NCI-H2081 (cell line): ENCODE results near the gene NOC4L.
A peak's percentile ranks its signal among the peaks of the same experiment; 100 is the strongest.
"Not testable (repeated sequence)": the region's sequence is repeated elsewhere in the genome, so short reads cannot be mapped to it uniquely, and the experiment has no call there.

Experiments used
- DNase-seq, 2 experiments: peaks; one replicate each; lab custom pipeline; 2025; lab: John Stamatoyannopoulos, UW

NOC4L gene

GRCh38 chr12:132144115-132144809, at the start of gene NOC4L, which contains the start of gene DDX51:
NOC4L (plus strand) TSS chr12:132144457; CDS start chr12:132144489, 32 bp downstream.
DDX51 (minus strand) TSS chr12:132144319; CDS start chr12:132144296, 23 bp downstream.
- DNase-seq: peak; percentile 94 to 95

- DNase-seq: no peak
These were observed 48.5 kb upstream of the NOC4L start for GRCh38 chr12:132095520-132096409.

- DNase-seq: no peak
These were observed 44.5 kb upstream of the NOC4L start for GRCh38 chr12:132099739-132100138.

DNA sequence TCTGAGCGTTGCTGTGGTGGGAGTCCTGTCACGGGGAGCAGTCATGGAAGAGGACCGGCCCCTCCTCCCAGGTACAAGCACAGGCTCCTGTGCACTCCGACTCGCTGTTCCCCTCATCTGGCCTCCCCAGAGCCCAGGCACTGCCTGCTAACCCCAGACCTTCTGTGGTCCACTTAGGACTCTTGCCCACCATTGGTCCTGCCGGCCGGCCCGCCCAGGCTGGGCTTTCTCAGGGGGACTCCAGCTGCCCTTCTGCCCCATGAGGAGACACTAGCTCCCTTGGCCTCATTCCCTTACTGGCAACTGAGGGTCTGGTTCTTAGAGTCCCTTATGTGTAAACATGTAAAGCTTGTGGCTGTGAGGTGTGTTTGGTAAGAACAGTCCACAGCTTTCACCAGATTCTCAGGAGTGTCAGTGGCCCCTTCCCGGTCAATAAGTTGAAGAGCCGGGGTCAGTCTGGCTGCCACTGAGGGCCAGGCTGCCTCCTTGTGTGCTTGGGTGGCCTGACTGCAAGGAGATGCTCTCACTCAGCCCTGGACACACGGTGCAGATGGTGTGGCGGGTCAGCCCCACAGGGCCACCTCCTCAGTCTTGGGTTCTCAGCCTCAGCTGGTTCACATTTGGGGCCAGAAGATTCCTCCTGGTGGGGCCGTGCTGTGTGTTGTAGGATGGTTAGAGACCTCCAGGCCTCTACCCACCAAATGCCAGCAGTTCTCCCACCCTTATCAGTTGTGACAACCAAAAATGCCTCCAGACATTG, 43.8 kb upstream of the NOC4L start:
- DNase-seq: no peak

GRCh38 chr12:132102297-132102696, 42.0 kb upstream of the NOC4L start:
- no peak for DNase-seq

DNA sequence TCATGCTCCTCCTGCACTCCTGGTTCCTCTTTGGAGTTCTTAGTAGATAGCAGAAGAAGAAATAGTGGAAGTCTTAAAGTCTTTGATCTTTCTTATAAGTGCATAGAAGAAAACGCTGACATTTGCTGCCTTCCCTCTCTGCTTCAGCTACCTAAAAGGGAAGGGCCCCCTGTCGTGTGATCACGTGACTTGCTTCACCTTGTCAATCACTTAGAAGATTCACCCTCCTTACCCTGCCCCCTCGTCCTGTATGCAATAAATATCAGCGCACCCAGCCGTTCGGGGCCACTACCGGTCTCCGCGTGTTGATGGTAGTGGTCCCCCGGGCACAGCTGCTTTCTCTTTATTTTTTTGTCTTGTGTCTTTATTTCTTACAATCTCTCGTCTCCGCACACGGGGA, 41.2 kb upstream of the NOC4L start:
- DNase-seq: not testable (repeated sequence)

DNA sequence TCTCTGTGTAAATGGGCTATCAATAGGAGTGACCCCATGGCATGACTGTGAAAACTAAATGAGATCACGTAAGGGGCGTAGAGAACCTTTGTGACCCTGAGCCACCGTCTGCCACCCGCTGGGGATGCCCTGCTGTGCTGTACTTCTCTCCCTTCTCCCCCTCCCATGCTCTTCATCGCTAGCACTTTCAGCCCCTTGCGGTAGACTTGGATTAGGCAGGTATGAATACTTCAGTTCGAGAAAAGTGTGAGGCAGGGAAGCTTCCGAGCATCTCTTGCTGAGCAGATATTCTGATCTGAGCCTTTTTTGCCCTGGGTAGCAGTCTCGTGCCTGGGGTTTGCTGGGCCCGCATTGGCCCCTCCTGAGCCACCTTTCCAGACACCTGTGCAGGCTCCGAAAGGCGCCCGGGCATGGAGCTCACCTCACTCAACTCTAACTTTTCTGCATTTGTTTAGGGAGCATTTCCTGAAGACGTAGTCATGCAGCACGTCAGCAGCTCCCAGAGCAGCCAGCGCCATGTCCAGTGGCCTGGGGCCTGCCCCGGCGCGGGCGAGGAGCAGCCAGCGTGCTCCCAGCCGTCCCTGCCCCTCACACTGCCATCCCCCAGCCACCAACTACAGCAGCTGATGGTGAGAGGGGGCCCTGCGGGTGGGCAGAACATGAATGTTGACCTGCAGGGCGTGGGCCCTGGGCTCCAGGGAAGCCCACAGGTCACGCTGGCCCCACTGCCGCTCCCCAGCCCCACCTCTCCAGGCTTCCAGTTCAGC, 40.5 kb upstream of the NOC4L start:
- no peak for DNase-seq

GRCh38 chr12:132105467-132105866, 38.8 kb upstream of the NOC4L start:
- DNase-seq: no peak

- DNase-seq: no peak
These were observed 37.3 kb upstream of the NOC4L start for GRCh38 chr12:132106921-132107320.

GRCh38 chr12:132108211-132108832, 35.9 kb upstream of the NOC4L start:
- DNase-seq: no peak

DNA sequence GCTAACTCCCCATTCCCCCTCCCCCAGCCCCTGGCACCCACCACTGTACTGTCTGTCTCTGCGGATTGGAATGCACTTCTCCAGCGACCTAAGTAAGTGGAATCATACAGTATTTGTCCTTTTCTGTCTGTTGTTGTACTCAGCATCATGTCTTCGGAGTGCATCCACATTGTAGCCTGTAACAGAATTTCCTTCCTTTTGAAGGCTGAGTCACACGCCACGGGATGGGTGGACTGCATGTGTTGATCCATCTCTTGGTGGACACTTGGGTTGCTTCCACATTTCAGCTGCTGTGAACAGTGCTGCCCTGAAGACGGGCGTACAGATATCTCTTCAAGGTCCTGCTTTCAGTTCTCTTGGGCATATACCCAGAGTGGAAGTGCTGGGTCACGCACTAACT, 34.5 kb upstream of the NOC4L start:
- DNase-seq: no peak

GRCh38 chr12:132110677-132111076, 33.6 kb upstream of the NOC4L start:
- no peak for DNase-seq

DNA sequence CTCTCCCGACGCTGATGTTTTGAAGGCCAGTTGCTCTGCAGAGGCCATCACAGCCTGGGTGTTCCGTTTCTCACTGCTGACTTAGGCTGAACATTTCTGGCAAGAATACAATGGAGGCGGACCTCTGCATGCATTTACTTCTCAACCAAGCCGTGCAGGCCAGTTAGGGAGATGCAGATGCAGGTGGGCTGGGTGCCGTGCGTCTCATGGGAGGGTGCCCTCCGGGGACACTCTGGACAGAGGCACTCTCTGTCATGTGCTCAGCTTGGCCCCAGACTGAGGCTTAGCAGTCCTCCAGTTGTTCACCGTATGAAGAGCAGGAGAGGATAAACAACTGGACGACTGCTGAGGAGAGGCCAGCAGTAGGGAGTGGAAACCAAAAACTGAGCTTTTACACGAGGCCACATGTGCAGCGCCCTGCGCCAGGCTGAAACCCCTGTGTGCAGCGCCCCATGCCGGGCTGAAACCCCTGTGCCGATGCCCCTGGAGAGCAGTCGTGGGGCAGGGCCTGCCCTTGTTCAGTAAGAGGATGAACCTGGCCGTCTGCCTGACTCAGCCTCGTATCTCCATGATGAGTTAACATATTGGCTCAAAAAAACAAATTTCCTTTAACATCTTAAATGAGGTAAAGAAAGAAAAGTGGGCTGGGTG, 32.5 kb upstream of the NOC4L start:
- no peak for DNase-seq

DNA sequence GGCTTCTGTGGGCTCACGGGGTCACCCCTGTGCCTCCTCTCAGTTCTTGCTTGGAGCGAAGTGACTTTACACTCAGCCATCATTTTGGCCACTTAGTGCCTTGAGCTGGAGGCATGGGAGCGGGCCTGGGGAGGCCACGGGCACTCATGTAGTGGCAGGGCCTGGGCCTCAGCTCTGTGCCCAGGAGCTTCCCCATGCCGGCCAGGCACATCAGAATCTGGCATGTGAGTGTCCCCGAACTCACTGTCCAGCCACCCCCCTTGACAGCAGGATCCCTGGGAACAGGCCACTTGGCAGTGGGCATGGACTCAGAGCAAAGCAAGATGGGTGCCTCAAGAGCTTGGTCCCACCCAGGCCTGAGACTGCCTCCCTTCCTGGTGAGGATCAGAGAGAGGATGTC, 29.6 kb upstream of the NOC4L start:
- DNase-seq: no peak

- DNase-seq: no peak
These were observed 28.8 kb upstream of the NOC4L start for GRCh38 chr12:132115500-132115899.

- no peak for DNase-seq
These were observed 27.3 kb upstream of the NOC4L start for GRCh38 chr12:132116709-132117557.

GRCh38 chr12:132117558-132117875, 26.7 kb upstream of the NOC4L start:
- DNase-seq: no peak

DNA sequence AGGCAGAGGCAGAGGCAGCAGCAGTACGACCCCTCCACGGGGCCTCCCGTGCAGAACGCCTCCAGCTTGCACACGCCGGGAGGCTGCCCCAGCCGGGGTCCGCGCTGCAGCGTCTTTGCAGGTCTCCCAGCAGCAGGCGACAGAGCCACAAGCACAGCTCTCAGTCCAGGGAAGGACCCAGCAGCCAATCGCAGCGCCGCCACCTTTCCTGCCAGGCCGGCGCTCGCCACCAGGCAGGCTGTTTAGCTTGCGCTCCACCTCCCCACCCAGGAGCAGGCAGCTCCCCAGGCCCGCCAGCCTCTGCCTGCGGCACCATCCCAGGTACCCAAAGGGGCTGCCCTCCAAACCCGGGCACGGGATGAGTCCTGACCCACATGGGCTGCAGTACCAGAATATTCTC, 25.4 kb upstream of the NOC4L start:
- DNase-seq: no peak

DNA sequence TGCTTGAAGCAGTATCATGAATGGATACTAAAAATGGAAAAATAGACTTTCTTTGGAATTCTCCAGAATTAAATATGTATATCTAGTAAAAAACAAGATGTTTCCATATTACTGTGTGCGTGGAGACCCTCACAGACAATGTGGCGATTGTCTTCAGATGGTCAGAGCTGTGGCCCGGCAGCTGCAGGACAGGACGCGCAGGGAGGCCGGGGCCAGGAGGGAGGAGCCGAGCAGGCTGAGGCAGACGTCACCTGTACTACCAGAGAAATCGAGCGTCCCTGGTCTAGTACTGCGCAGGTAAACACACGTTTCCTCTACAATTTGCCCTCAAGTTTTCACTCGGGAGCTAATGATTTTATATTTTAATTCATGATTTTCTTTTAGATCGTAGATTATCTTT, 23.0 kb upstream of the NOC4L start:
- no peak for DNase-seq
